SH-SY5Y (cell line): Measurements from ENCODE around the gene SNCB.
A peak's percentile ranks its signal among the peaks of the same experiment; 100 is the strongest.

ENCODE experiments used
- GATA2 ChIP-seq: IDR thresholded peaks from 2 replicates; pipeline ENCODE4 v1.6.1; 2011; ENCODE audit warnings: mild to moderate bottlenecking, low read depth, low read length
- GATA3 ChIP-seq: IDR thresholded peaks from 2 replicates; pipeline ENCODE4 v1.6.1; 2011; ENCODE audit warnings: low read depth, mild to moderate bottlenecking, low read length, moderate library complexity

The SNCB gene

DNA sequence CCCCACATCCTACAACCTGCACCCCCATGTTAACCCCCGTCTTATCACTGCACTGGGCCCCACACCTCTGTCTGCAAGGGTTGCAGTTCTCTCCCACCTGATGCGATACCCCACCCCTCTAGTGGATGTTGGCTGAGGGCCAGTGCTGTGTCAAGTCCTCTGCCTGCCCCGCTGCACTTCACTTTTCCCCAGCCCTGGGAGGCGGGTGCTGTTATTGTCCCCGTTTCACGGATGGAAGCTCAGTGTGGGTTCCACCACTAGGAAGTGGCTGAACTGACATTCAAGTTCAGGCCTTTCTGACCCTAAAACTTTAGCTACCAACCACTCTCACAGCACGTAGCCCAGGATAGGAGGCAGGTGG lies 3.5 kb downstream of the SNCB start:
- no peak for TF ChIP-seq GATA3
- TF ChIP-seq GATA2: no peak

DNA sequence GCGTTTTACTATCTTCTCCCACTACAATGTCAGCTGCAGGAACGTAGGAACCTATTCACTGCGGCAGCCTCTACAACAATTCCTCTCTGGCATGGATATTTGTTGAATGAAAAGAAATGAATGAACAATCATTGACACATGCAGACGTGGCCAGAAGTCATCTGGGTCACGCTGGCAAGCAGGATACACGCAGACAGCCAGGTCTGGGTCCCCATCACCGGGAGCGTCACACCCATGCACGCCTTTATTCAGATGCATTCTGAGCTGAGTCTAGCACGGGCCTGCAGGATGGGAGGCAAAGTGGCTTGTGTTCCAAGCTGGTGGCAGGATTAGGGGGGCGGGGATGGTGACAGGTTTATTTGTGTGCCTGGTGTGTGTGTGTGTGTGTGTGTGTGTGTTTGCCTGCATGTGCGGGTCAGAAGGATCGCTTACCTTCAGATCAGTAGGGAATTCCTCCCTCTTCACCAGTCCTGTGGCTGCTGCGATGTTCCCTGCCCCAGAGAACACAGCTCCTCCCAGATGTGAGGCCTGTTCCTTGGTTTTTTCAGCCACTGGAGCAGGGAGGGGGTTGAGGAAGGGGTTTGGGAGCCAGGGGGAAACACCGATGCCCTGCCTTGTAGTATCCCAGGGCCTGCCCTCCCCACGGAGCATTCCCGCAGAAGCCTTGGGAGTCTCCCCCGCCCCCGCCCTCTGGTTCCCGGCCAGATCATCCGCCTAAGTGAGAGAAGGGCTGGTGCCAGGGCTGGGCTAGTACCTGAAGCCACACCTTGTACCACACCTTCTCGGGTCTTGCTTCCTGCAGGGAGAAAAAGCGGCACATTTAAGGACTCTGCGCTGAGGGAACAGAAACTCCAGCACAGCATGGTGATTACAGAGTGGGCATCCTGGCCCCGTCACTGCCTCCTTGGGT lies 4.1 kb downstream of the SNCB start:
- TF ChIP-seq GATA3 (no peak), GATA2 (no peak)

DNA sequence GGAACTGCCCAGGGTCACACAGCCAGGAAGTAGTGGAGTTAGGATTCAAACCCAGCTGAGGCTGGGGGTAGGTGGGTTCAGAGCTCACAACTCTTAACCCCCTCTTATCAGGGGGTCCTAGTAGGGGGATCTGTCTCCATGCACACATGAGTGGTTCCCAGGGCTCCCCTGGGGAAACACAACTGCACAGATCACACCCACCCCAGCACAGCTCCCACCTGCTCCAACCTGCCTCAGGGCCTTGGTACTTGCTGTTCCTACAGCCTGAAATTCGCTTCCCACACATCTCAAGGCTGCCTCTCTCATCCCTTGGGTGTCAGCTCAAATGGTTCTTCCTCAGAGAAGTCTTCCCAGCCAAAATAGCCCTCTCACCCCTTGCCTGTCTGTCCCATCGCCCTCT lies 4.8 kb downstream of the SNCB start:
- TF ChIP-seq GATA3: no peak
- no peak for TF ChIP-seq GATA2

DNA sequence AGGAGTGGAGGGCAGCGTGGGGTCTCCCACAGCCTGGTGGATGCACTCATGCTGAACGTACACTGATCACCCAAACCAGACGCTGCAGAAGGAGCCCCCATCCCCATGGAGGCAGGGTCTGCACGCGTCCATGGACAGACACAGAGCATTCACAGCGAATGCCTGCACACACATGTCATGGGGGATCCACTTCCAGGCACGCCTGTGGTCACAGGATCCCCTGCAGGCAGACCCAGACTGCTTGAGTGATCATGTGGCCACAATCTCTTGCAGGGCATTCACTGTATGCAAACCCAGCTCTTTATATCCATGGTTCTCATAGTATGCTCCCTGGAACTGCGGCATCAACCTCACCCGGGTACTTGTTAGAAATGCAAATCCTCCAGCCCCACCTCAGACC lies 5.4 kb downstream of the SNCB start:
- TF ChIP-seq GATA3: no peak
- TF ChIP-seq GATA2: no peak

DNA sequence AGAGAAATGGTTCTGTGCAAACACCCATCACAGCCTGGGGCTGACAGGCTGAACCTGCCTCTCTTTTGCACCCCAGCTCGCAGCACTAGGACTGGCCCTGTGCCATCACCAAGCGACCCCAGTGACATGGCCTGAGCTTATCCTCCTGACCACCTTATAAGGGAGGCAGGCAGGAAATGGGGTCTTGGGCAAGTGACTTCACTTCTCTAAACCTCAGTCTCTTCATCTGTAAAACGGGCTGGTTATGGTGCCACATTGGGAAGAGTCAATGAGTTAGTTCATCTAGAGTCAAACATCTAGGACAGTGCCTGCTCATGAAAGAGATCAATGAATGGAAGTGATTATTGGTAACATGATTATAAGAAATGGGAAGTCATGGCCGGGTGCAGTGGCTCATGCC lies 6.2 kb downstream of the SNCB start:
- no peak for TF ChIP-seq GATA2
- no peak for TF ChIP-seq GATA3

DNA sequence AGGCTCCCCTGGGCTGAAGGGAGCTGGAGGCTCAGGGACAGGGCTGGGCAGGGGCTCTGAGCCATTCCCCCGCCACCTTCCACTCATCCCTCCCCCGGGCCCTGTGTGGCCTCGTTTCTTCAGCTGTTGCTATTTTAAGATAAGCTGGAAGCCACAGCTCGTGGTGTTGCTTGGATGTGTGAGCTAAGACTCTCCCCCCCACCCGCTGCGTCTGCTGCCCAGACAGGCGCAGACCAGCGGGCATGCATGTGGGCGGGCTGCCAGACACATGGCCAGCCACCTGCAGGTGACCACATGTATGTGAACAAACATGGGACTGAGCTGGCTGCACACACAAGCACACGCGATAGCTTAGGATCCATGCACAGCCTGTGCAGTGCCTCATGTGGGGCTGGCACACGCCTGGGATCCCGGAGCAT lies 8.7 kb downstream of the SNCB start:
- TF ChIP-seq GATA2 (no peak), GATA3 (no peak)

DNA sequence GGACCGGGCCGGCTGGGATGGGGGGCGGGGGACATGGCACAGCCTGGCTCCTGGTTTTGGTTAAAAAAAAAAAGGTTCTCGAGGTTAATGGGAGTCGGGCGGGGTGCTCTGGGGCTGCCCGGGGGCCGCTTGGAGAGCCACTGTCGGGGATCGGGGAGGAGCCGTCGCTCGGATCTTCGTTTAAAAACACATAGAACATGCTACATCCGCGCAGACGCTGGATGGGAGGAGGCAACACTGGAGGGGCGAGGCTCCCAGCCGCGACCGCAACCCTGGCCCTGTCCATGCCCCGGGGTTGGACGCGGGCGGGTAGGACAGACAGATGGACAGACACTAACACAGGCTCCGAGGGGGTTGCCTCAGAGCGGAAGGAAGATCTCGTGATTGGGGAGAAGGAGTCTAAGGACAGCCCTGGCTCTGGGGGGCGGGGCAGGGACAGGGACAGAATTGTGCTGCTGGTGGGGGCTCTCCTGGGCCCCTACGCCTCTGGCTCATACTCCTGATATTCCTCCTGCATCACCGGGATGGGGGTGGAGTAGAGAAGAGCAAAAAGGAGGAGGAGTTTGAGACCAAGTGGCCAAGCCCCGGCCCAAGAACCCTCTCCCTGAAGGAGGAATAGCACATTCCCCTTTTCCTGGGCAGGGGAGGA lies 9.9 kb downstream of the SNCB start:
- TF ChIP-seq GATA2: no peak
- TF ChIP-seq GATA3: no peak

DNA sequence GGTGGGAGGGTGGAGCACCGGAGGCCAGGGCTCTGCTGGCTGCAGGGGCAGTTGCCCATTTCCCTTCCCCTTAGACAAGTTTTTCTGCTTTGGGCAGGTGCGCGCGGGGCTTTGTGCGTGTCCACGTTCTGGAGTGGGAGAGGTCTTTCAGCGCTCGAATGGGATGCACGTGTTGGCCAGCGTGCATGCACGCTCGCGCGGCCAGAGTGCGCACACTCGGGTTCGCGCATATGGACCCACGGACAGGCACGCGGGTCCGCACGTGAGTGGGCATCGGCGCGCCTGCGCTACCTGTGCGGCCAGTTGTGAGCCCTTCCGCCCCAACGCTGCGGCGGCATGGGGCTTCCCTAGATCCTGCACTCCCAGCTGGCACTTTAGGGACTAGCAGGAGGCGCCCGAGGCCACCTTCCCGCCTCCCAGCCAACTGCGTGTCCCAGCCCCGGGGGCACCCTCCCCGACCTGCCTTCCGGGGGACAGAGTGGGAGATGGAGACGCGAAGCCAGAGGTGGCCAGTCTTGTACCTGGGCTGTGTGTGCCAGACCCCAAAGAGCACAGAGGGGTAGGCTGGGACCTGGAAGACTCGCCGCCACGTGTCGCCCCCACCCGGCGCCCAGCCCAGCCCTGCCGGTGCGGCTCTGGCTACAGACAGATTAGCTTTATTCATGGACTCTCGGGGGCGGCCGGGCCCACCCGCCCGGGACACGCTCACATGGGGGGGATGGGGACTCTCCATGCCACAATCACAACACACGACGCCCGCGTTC lies 10.6 kb downstream of the SNCB start:
- TF ChIP-seq GATA3: no peak
- no peak for TF ChIP-seq GATA2

DNA sequence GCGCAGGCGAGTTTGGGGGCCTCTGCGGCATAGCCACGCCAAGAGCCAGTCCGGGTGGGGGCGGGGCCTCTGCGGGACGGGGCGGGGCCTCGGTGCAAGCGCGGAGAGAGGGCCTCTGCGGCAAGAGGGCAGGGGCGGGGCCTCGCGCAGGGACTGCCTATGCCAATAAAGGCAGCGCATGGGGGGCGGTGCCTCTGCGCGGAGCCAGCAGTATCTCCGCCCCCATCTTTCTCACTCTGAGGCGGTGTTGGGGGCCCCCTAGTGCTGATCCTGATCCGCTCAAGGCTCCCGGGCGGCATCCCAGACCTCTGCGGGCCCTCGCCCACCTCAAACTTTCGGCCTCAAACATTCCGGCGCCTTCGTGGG lies 11.1 kb downstream of the SNCB start:
- no peak for TF ChIP-seq GATA3
- peak; percentile 85 for TF ChIP-seq GATA2

DNA sequence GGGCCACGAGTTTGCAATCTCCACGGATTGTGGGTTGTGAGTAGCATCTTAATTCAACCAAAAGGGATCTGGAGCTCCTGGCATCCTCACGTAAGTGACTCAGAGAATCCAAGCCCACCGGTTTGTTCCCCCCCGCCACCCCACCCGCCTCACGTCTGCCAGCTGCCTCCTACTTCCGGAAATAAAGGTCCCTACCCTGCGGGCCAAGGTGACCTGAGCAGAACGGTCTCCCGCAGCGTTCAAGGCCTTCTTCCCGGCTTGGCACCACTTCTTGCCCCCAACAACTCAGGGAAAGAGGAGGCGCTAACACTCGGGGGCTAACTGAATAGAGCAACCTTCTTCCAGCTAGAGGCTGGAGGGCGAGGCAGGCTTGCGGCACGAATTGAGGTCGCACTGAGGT lies 11.6 kb downstream of the SNCB start:
- TF ChIP-seq GATA2 (no peak), GATA3 (no peak)

DNA sequence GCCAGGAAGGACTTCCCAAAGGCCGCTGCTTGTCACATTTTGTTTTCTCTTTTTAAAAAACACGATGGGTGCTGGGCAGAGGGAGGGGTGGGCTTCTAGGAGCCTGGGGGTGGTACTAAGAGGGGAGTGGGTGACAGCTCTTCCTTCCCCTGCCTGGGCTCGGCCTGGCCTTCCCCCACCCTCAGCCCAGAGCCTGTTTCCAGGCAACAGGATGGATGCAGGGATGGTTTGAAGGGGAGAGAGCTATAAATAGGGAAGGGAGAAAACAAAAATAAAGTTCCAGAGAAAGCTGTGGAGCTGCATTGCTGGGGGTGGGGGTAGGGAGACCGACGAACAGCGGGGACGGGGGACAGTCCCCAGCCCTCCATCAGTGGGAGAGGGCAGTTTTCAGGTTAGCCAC lies 13.8 kb downstream of the SNCB start:
- TF ChIP-seq GATA3: no peak
- TF ChIP-seq GATA2: no peak

DNA sequence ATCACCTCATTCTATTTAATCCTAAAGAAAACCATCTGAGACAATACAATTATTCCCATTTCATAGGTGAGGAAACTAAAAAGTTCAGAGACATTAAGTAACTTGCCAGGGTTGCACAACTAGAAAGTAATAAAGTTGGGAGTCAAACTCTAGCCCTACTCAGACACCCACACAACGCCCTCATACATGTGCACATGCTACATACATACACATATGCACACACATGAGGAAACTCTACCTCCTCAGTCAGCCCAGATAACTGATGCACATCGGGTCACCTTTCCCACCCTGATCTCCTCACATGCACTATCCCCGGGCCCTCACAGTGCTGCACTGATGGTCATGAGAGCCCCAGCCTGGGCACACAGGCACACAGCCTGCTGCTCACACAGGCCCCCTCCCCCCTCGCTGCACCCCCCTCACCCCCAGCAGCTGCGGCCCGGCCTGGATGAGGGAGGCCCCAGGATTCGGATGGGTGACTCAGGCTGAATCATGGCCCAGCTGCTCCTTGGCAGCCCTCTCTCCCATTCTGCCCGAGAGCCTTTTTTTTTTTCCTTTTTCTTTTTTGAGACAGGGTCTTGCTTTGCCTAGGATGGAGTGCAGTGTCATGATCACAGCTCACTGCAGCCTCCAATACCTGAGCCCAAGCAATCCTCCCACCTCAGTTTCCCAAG lies 15.4 kb downstream of the SNCB start:
- TF ChIP-seq GATA3: no peak
- TF ChIP-seq GATA2: no peak

DNA sequence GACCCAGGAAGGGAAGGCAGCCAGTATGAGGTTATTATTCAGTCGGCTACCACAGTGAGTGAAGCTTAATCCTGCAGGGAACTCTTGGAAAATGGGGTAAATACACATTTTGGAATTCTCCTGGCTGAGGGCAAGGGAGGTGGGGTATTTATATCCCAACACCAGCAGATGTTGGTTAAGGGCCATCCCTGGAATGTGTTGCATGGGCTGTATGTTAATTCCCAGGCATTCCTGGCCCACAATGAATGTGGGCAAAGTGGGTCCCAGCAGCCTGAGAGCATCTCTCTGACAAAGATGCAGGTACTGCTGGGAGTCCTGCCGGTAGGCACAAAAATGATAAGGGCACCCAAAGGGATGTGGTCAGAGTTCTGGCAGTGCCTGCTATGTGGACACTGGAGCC lies 17.5 kb downstream of the SNCB start:
- TF ChIP-seq GATA3 (no peak), GATA2 (no peak; the same call in 1 of the 2 replicates)

DNA sequence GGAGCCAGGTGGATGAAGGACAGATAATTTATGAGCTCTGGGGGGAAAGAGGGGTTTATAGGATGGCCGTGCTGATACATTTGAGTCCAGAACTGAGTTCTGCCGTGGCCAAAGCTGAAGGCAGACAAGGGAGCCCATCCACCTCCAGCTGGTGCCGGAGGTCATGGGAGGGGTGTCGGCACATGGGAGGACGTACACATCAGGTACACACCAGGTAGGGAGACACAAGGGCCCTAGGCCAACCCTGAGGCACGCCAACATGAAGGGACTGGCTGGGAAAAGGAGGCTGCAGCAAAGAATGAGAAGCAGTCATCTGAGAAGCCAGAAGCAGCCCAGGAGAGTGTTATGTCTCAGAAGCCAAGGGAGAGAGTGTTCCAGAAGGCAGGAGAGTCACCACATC lies 18.3 kb downstream of the SNCB start:
- no peak for TF ChIP-seq GATA2
- no peak for TF ChIP-seq GATA3
